GM12873 (cell line): Measurements from ENCODE around the gene LCE1D.

Source experiments
- TF ChIP-seq, protein P1 (sequence below): IDR thresholded peaks from 2 replicates; pipeline ENCODE4 v1.5.1; 2012; ENCODE audit warnings: low read depth, mild to moderate bottlenecking, moderate library complexity, low read length, control low read depth; ENCODE audit not compliant: insufficient read depth; ENCODE audit errors: missing control alignments

LCE1D gene, protein sequence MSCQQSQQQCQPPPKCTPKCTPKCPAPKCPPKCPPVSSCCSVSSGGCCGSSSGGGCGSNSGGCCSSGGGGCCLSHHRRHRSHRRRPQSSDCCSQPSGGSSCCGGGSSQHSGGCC

DNA sequence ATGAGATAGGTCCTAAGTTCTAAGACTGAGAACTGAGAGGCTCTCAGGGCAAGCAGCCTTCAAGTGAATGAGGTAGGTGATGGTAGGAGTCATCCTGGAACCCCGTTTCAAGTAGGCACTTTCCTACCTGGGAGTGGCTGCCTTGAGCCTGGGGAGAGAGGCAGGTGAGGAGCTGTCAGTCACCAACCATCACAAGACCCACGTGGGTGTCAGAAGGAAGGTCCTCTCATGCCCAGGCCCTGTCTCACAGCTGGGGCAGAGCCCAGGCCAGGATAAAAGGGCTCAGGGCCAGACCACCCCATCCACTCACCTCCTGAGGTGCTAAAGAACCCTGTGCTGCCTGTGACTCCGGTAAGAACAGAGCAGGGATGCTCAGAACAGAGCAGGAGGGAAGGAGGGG is at the start of gene LCE1D:
TSS of gene LCE1D (plus strand) at position 301 of the 400 bp plus-strand sequence. CDS start 1,074 bp downstream, outside the sequence.
- TF ChIP-seq, protein P1, sequence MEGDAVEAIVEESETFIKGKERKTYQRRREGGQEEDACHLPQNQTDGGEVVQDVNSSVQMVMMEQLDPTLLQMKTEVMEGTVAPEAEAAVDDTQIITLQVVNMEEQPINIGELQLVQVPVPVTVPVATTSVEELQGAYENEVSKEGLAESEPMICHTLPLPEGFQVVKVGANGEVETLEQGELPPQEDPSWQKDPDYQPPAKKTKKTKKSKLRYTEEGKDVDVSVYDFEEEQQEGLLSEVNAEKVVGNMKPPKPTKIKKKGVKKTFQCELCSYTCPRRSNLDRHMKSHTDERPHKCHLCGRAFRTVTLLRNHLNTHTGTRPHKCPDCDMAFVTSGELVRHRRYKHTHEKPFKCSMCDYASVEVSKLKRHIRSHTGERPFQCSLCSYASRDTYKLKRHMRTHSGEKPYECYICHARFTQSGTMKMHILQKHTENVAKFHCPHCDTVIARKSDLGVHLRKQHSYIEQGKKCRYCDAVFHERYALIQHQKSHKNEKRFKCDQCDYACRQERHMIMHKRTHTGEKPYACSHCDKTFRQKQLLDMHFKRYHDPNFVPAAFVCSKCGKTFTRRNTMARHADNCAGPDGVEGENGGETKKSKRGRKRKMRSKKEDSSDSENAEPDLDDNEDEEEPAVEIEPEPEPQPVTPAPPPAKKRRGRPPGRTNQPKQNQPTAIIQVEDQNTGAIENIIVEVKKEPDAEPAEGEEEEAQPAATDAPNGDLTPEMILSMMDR: no peak

DNA sequence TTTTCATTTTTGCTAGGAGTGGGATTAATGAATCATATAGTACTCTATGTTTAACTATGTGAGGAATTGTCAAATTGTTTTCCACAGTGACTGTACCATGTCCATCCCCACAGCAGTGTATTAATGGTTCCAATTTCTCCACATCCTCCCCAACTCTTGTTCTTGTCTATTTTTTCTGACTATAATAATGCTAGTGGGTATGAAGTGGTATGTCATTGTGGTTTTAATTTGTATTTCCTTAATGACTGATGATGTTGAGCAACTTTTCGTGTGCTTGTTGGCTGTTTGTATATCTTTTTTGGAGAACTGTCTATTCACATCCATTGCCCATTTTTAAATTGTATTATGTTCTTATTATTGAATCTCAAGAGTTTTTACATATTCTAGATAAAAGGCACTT is 48.7 kb upstream of the LCE1D start:
- TF ChIP-seq, protein P1: no peak

DNA sequence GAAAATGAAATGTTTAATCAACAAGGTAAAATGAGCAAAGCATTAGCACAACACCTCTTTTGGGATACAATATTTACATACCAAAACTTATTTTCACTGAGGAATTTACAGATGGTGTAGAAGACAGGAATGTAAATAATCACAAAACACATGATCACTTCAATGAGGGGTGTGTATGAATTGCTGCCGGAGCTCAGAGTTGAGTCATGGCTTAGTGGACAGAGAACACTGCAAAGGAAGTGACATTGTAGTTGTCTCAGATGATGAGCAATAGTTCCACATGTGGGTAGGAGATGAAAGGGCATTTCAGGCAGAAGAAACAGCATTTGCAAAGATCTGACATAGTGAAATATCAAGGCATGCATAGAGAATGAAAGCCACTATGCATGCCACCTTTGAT is 44.3 kb upstream of the LCE1D start:
- TF ChIP-seq, protein P1: no peak

DNA sequence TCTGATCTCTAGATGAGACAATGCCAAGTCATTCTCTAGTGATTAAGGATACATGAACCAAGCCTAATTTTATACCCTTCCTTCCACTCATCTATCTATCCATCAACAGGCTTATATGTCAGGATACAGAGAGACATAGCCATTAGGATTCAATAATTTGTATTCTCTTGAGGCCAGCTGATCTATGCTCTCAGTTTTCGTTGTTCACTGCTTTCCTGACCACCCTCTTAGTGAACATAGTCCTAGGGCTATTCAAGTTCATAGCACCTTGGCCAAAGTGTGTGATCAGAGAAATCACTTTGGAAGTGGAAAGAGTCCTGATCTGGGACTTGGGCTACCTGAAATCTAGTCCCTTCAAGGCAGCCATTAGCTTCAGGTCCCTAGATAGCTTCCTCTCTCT is 42.9 kb upstream of the LCE1D start:
- TF ChIP-seq, protein P1: no peak

DNA sequence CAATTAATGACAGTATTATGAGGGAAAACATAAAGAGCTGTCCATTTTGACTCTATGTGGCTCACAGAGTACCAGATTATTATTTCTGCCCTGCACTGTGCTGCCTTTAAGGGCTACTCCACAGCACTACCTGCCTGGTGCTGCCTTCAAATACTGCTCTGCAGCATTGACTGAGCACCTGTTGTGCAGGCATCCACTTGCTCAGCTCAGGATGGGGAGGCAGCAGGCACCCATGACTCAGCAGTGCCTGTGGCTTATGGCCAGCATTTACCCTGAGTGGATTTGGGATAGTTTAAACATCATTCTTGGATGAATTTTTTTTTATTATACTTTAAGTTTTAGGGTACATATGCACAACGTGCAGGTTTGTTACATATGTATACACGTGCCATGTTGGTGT is 39.6 kb upstream of the LCE1D start:
- TF ChIP-seq, protein P1: no peak

DNA sequence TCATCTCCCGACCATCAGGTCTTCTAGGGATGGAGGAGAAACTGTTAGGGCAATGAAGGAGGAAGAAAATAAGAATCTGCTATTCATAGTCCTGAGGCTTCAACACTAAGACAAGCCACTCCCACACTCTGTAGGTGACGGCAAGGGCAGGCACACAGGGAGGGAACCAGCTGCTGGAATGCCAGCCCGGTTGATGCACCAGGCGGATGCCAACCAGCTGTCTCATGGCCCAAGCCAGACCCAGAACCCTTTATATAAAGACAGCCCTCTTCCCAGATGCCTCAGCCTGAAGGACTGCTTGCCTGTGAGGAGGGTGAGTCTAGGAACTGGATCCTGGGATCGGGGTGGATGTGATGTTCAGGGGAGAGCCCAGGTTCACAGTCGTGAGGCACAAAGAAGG is 38.8 kb upstream of the LCE1D start, which contains the start of gene KPRP:
TSS of gene KPRP (plus strand) at position 279 of the 400 bp plus-strand sequence. CDS start 1,564 bp downstream, outside the sequence.
- TF ChIP-seq, protein P1: no peak

DNA sequence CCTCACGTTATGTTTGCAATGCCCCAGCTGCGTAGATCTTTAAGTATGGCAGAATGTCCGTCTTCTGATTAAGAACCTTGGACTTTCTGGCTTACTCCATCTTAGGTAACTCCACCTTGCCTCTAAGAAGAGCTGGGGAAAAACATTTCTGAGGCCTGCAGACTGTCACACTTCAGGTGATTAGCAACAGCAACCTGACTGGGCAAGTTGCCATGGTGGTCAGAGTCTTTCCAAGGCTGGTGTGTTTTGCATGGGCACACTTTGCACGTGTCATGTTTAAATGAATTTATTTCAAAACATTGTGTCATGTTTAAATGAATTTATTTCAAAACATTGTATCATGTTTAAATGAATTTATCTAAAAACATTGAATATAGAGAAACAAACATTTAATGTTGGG is 37.9 kb upstream of the LCE1D start:
- TF ChIP-seq, protein P1: no peak
